Stimulated activated CD4-positive, alpha-beta T cell treated with anti-CD3 and anti-CD28 coated beads, TNF-alpha, amount 100 ng/mL, for 24 hours (primary cell): ENCODE measurements around the gene GPX8.
A peak's percentile ranks its signal among the peaks of the same experiment; 100 is the strongest.

Experiments used
- DNase-seq, 3 experiments: peaks; one replicate each; pipeline ENCODE4 v3.0.0-alpha.2; 2020; ENCODE audit warnings: low read depth in 3 of 3

Gene GPX8, protein sequence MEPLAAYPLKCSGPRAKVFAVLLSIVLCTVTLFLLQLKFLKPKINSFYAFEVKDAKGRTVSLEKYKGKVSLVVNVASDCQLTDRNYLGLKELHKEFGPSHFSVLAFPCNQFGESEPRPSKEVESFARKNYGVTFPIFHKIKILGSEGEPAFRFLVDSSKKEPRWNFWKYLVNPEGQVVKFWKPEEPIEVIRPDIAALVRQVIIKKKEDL

DNA sequence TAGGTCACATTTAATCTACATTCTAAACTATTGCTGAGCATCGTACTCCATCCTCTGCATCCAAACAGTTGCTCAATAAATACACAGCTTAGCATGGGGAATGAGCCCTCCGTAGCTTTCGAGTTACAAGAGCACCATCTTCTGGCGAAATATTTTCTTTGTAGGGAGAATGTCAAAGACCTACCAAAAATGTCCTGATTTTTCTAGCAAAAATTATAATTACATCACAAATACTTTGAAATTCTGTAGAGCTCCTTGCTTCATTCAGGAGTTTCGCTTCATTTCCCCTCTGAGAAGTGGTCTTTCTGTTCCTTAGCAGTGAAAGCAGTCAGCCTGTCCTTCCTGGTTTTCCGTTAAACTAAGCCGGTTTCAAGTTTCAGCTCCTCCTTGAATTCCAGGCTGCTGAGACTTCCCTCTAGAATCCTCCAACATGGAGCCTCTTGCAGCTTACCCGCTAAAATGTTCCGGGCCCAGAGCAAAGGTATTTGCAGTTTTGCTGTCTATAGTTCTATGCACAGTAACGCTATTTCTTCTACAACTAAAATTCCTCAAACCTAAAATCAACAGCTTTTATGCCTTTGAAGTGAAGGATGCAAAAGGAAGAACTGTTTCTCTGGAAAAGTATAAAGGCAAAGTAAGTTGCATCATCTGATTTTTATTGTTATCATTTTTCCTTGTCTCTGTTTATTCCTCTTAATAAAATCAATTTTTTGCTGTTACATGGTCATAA, at the start of gene GPX8:
GPX8 (plus strand) TSS at position 409 of the 730 bp plus-strand sequence; CDS start at position 431, 22 bp downstream.
- DNase-seq = no peak

DNA sequence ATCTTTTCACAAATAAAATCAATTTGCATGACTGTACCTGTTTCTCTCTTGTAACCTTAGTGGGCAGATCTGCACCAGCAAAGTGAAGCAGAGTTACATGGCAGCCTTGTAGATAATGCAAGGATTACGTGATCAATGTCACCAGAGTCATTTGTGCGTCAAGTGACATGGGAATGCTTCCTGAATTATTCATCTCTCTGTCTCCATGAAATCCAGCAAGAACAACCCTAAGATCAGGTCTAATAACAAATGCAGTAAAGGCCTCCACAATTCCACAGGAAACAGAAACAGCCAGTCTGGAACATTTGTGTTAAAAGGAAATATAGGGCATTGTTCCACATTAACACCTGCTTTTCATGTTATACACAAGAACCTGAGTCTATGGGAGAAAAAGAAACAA, 49.8 kb upstream of the GPX8 start:
- no peak for DNase-seq

DNA sequence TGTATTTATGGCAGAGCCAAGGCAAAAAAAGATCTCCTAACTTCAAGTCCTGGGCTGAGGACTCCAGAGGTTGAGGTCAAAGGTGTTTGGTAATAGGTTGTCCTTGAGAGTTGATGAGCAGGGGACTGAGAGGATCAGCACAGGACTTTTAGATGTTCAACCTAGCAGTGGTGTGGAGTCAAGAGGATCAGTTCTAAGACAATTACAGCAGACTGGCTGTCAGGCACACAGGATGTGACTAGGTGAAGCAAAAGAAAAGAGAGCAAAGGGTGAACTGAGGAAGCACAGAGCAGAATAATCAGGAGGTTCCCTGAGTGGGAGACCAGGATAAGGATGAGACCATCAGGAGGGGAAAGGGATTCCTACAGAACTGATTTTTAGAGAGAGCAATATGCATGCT, 46.6 kb upstream of the GPX8 start:
- DNase-seq = no peak

DNA sequence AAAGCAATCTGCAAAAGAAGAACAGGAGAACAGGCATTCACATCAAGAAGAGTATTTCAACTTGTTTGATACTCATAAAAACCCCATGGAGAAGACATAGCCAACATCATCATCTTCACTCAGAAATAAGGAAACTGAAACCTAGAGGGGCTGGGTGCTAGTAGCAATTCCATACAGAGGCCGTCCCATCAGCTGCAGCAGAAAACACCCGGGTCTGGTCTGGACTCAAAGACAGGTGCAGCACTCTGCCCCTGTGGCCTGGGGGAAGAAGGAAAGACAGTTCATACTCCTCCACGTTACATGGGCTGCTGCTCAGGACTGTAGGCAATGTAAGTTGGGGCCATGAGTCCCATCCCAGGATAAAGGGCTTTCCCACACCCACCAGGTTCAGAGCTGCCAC, 45.9 kb upstream of the GPX8 start:
- DNase-seq = no peak

DNA sequence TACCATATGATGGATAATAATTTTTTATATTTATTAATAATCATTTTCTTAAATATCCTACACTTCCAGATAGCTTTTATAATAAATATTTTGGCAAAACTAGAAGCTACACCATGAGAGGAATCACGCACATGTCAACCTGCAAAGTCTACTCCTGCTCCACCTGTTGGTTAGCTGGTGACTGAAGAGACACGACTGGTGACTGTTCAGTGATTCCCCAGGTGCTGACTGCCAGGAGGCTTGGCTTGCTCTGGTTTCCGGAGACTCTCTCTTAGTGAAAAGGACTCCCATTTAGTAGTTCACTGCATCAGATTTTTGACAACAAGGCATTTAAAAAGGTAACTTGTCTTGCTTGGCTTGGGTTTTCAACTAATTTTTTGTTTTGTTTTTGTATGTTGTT, 36.6 kb upstream of the GPX8 start:
- no peak for DNase-seq

DNA sequence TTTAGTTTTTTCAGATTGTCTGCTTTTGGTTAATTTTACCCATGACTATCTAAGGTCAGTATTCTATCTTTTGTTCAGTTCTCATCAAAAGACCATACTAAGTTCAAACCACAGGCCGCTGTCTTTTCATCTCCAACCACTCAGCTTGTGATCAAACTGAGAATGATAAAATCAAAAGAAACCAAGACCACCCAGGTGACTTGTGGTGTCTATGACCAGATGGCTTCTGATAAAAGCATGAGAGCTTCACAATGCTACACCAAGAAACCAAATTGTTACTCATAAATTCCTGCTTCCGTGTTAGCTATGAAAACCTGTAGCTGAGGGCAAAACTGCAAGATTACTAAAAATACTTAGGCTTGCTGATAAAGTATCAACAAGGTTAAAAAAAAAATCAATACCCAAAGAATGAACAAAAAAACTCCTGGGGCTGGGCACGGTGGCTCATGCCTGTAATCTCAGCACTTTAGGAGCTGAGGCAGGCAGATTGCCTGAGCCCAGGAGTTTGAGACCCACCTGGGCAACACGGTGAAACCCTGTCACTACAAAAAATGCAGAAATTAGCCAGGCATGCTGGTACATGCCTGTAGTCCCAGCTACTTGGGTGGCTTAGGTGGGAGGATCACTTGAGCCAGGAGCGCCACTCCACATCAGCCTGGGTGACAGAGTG, 25.8 kb upstream of the GPX8 start:
- DNase-seq = no peak

DNA sequence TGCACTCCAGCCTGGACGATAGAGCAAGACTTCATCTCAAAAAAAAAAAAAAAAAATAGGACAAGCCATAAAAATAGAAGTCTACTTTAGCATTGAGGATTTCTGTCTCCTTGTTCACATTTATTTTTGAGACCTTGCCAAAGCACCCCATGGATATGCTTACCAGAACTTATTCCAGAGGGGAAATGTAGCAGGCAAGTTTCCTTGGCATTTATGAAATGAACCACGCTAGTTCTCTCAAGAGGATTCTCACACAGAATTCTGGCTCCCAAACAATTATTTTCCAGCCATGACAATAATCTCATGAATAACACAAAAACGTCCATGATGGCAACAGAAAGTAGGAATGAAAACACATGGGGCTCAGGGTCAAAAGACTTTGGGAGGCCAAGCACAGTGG, 23.4 kb upstream of the GPX8 start:
- no peak for DNase-seq

DNA sequence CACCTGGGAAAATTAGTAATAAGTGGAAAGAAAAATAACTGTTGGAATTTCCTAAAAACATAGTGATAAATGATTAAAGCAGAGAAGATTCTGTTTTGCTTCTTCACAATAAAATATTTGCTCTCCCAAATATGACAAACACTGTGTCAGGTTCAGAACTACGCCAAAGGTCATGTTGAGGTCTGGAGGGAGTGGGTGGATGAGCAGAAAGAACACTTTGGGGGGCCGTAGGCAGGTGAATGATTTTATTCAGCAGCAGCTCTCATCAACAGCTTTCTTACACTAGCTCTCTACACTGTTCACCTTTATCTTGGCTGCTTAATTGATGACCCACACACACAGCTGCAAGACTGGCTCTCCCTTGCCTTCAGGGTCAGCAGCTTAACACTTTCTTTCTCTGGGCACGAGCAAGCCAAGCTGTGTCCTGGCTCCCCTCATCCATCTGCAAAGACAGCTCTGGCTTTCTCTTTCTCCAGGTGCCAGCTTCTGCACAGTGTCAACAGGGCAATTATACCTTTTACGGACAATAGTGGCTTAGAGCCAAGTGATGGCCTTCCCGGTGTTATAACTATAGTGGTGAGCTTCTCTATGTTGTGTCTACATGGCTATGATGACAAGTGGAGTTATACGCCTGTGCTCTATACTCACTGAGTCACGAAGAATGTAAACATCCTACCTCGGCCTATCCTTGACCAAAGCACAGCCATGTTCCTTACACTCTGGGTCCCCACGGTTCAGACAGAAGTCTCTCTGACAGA, 18.9 kb upstream of the GPX8 start:
- no peak for DNase-seq

DNA sequence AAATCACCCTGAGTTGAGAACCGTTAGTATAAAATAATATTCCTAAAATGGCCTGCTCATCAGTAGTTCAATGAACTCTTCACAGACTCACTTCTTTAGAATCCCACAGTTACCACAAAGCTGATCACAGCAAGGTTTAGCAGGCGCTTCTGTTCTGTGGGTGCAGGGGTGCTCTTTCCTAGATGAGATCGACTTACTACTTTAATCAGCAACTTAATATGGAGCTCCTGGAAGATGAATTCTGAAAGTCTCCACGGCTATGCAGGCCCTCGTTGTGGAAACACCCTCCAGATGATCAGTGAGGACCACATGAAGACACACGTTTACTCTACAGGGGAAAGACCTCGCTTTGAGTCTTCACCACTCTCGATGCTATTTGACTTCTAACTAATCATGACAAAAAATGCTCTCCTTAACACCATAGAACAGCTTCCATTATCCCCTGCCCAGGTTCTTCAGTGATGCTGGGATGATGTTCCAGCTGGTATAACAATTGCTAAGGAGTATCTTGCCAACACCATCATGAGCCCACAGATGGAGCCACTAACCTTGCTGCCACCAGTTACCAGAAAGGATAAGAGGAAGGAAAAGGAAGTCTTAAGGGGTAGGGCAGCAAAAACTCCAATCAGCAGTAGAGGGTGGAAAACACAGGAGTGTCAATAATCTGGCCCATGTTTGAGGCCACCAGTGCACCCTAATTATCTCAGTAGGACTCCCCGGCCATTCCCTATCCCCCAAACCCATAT, 17.9 kb upstream of the GPX8 start:
- no peak for DNase-seq

DNA sequence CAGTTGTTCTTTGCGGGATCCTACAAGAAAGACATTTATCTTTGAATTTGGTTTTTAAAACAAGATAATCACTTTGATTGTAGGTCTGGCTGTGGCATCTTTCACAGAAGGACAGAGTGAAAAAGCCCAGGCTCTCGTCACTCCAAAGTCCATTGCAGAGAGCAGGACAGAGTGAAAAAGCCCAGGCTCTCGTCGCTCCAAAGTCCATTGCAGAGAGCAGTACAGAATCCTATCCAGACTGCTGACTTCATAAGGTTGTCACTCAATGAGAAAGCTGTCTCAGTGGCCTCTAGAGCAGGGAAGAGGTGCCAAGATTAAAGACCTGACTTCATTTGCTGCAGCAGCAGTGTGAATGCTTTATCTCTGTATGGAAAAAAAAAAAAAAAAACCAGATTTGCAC, 16.3 kb upstream of the GPX8 start:
- no peak for DNase-seq

DNA sequence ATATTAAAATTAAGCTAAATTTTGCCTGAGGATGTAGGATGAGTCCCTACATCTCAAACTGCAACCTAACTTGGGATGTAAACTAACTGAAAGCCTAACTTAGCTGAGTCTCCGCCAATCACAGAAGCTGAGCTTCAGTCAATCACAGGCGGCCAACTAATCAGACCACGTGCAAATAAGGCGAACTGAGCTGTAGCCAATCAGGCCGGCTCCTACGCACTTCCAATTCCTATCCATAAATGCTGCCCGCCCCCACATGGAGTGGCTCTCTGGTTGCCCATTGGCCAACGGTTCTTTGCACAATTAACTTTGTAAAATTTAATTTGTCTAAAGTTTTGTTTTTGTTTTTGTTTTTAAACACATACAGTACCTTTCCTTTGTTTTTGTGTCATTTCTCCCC, 13.9 kb upstream of the GPX8 start:
- DNase-seq = no peak

DNA sequence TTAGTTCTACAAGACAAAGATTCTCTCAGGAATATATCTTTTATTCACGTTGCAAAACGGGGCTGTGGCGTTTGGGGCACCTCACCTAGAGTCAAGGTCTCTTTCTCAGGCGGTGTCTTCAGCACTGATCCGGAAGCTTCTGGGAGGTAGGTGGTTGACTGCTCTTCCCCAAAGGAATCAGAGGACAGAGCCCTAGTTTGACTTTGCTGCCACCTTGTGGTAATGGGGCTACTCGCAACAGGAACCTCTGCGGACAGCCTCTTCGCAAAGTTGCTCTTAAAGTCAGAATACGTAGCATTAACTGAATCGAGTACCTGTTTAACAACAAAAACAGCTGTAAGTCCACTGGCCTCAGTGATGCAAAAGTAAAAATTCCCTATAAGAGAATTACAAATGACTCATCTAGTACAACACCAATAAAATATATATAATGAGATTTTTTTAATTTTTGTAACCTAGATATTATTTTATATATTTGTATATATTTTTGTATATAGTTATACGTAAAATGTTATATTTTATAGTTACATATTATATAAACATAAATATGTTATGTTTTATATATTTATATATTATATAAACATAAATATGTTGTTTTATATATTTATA, 13.3 kb upstream of the GPX8 start:
- DNase-seq = peak; percentile 65 to 79 (median 78)

DNA sequence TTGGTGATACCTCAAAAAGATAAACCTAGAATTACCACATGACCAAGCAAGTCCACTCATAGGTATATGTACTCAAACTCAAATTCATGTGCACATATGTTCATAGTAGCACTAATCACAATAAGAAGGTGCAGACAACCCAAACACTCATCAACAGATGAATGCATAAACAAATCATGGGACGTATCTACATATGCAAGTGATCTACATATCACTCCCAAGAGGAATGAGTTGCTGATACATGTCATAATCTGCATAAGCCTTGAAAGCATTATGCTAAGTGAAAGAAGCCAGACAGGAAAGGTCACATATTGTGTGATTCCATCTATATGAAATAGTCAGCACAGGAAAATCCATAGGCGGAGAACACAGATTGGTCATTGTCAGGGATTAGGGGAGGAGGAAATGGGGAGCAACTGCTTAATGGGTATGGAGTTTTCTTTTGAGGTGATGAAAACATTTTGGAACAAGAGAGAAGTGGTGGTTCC, 10.6 kb upstream of the GPX8 start:
- DNase-seq = no peak

DNA sequence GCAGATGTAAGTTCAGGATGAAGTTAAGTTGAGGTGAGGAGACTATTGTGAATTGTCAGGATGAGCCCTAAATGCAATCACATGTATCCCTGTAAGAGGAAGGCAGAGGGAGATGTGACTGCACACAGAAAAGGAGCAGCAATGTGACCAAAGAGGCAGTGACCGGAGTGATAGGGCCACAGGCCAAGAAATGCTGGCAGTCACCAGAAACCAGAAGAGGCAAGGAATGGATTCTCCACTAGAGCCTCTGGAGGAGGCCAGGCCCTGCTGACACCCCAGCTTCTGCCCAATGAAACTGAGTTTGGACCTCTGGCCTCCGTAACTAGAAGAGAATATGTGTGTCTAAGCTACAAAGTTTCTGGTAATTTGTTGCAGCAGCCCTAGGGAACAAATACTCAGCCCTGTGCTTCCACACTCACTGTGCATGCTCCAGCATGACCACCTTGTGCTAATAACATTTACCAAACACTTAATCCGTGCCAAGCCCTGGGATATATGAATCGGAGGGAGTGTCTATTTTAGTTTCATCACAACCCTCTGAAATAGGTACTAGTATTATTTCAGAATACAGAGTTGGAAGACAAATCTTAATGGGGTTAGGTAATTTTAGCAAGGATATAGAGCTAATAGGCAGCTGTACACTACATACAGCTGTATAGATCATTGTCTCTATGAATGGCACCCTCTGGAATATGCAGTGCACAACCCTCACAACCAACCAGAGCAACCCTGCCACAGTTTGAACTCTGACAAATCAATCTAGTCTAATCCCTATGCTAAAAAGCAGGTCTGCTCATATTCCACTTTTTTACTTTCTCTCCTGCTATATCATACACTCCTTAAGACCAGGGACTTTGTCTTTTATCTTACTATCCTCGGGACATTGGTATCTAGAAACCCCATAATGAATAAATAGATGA, 7.8 kb upstream of the GPX8 start:
- DNase-seq = no peak

DNA sequence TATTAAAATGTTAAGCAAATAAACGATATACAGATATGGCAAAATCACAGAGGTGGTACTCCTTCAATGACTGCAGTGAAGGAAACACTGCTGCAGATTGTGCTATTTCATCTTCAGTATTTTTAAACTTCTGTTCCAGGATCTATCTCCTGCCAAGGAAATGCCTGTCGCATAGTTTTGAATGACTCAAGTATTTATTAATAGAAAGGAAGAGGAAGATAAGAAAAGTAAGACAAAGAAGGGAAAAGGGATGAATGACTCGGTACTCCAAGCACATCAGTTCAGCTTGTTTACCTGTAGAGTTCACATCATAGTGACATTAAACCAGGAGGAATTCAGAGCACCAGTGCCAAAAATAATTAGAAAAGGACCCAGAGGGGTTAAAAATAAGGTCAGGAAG, 5.1 kb upstream of the GPX8 start:
- no peak for DNase-seq

DNA sequence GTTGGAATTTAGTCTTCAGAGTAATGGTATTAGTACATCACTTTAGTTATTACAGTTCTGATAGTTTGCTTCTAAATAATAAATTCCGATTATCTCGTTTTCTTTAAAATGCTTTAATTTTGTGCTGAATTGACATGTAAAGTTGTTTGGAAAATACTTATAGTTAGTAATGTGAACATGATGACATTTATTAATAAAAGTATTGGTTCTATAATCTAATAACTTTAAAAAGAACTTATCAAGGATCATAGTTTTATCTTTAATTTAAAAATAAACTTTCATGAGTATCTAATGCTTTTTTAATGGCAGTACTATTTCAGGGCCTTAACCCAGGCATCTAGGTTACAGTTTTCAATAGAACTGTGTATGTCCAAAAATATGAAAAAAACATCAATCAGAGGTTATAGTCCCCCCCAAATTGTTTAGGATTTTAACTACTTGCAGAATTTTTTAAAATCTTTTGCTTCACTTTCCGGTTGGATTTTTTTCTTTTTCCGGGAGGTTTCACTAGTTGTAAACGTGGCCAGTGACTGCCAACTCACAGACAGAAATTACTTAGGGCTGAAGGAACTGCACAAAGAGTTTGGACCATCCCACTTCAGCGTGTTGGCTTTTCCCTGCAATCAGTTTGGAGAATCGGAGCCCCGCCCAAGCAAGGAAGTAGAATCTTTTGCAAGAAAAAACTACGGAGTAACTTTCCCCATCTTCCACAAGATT, 680 bp downstream of the GPX8 start:
- DNase-seq = no peak

DNA sequence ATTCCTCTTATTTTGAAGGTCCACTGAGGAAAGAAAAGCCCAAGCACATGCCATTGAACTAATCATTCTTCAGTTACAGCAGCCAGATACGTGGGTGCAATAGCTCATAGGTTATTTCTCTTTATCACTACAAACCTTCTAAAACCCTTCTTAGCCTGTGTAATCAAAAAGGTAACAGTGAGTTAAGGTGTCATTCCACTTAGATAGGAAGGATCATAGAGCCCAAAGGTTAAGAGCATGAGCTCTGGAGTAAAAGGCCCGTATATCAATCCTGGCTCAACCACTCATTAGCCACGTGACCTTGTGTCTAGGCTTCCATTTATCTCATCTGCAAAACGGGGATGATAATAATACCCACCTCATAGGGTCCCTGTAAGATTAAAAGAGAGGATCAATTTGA, 2.7 kb downstream of the GPX8 start:
- no peak for DNase-seq

DNA sequence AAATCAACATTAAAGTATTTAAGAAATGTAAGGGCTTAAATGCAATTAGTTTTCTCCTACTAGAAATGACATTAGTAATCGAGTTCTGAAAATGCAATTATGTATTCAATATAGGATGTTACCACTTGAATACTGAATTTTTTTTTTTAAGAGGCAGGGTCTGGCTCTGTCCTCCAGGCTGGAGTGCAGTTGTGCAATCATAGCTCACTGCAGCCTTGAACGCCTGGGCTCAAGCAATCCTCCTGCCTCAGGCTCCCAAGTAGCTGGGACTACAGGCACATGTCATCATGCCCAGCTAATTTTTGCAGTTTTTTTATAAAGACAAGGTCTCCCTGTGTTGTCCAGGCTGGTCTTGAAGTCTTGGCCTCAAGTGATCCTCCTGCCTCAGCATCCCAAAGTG, 11.5 kb downstream of the GPX8 start:
- DNase-seq = no peak
